Mesothelial cell of epicardium (in vitro differentiated cells): ENCODE data around the gene HIGD2B. TPM values are rescaled to one million over a fixed set of nuclear protein-coding genes. Genes with fewer than 3 reads are reported as not detected.
"Not testable (repeated sequence)": the region's sequence is repeated elsewhere in the genome, so short reads cannot be mapped to it uniquely, and the experiment has no call there.

ENCODE experiments used
- DNase-seq, 2 experiments: peaks; one replicate each; pipeline ENCODE4 v3.0.0; 2021; ENCODE audit warnings: low spot score in 2 of 2; ENCODE audit not compliant: unreplicated experiment in 2 of 2
- H3K27ac Mint-ChIP-seq: 2 replicates; pipeline ENCODE4 v1.8.0; 2021; ENCODE audit warnings: mixed read lengths
- H3K27me3 Mint-ChIP-seq: 2 replicates; pipeline ENCODE4 v1.8.0; 2021; ENCODE audit warnings: low read depth, mixed read lengths
- H3K36me3 Mint-ChIP-seq: 2 replicates; pipeline ENCODE4 v1.8.0; 2021; ENCODE audit warnings: mixed read lengths
- H3K4me1 Mint-ChIP-seq: 2 replicates; pipeline ENCODE4 v1.8.0; 2021; ENCODE audit warnings: mixed read lengths
- H3K4me3 Mint-ChIP-seq: 2 replicates; pipeline ENCODE4 v1.8.0; 2021; ENCODE audit warnings: mild to moderate bottlenecking, moderate library complexity, mixed read lengths
- H3K9me3 Mint-ChIP-seq: 2 replicates; pipeline ENCODE4 v1.8.0; 2021; ENCODE audit warnings: mixed read lengths
- total RNA-seq: library from RNA; stranded (reverse); gene quantifications from 3 replicates; pipeline ENCODE4 v1.2.1, GENCODE V29; 2021
- TF ChIP-seq, protein P1 (sequence below): fragments of 200-600 bp; sonication (generic); IDR thresholded peaks from one replicate; pipeline ENCODE4 v1.5.0; 2021; ENCODE audit warnings: antibody characterized with exemption; ENCODE audit not compliant: unreplicated experiment

HIGD2B gene
- total RNA-seq, 1 donor from 2014 or later = not detected

GRCh38 chr15:72732086-72732485 lies 46.1 kb upstream of the HIGD2B start:
- peaks cover 27% of the 10 kb centered on the region for H3K36me3 Mint-ChIP-seq
- H3K4me1 Mint-ChIP-seq = no peaks in the 10 kb centered on the region
- no peak for DNase-seq
- H3K9me3 Mint-ChIP-seq = no peaks in the 10 kb centered on the region
- H3K27ac Mint-ChIP-seq = no peak overlapping the region
- no peak overlapping the region for H3K4me3 Mint-ChIP-seq
- TF ChIP-seq, protein P1, sequence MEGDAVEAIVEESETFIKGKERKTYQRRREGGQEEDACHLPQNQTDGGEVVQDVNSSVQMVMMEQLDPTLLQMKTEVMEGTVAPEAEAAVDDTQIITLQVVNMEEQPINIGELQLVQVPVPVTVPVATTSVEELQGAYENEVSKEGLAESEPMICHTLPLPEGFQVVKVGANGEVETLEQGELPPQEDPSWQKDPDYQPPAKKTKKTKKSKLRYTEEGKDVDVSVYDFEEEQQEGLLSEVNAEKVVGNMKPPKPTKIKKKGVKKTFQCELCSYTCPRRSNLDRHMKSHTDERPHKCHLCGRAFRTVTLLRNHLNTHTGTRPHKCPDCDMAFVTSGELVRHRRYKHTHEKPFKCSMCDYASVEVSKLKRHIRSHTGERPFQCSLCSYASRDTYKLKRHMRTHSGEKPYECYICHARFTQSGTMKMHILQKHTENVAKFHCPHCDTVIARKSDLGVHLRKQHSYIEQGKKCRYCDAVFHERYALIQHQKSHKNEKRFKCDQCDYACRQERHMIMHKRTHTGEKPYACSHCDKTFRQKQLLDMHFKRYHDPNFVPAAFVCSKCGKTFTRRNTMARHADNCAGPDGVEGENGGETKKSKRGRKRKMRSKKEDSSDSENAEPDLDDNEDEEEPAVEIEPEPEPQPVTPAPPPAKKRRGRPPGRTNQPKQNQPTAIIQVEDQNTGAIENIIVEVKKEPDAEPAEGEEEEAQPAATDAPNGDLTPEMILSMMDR = no peak
- H3K27me3 Mint-ChIP-seq = no peaks in the 10 kb centered on the region

GRCh38 chr15:72728821-72729220 lies 42.8 kb upstream of the HIGD2B start:
- Mint-ChIP-seq H3K27ac (no peak overlapping the region), H3K4me1 (no peaks in the 10 kb centered on the region), H3K27me3 (no peaks in the 10 kb centered on the region), H3K4me3 (no peak overlapping the region), H3K9me3 (no peaks in the 10 kb centered on the region), H3K36me3 (peaks cover 20% of the 10 kb centered on the region)
- TF ChIP-seq, protein P1 = no peak
- no peak for DNase-seq

DNA sequence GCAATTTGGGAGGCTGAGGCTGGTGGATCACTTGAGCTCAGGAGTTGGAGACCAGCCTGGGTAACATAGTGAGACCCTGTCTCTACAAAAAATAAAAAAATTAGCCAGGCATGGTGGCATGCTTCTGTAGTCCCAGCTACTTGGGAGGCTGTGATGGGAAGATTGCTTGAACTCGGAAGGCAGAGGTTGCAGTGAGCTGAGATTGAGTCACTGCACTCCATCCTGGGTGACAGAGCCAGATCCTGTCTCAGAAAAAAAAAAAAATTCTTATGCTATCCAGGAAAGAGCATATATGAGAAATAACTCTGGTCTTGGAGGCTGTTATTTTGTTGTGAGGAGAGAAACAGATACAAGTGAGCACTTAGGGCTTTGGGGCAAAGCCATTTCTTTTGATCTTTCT lies 42.3 kb upstream of the HIGD2B start:
- not testable (repeated sequence) for H3K27ac Mint-ChIP-seq

GRCh38 chr15:72727154-72727553 lies 41.2 kb upstream of the HIGD2B start:
- Mint-ChIP-seq H3K4me1 (no peaks in the 10 kb centered on the region), H3K27ac (no peak overlapping the region)

More for the DNA sequence above, 42.3 kb upstream of the HIGD2B start:
- H3K27me3 Mint-ChIP-seq, DNase-seq, H3K9me3 Mint-ChIP-seq, H3K4me3 Mint-ChIP-seq, H3K4me1 Mint-ChIP-seq: not testable (repeated sequence)
- H3K36me3 Mint-ChIP-seq = peaks cover 16% of the 10 kb centered on the region

DNA sequence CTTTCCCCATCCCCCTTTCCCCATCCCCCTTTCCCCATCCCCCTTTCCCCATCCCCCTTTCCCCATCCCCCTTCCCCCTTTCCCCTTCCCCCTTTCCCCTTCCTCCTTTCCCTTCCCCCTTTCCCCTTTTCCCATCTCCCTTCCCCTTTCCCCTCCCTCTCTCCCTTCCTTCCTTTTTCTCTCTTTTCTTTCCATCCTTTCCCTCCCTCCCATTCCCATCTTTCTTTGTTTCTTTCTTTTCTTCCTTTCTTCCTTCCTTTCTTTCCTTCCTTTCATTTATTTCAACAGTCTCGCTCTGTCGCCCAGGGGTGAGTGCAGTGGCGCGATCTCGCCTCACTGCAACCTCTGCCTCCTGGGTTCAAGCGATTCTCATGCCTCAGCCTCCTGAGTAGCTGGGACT lies 39.9 kb upstream of the HIGD2B start:
- H3K27ac Mint-ChIP-seq, H3K4me1 Mint-ChIP-seq, H3K4me3 Mint-ChIP-seq, H3K9me3 Mint-ChIP-seq, DNase-seq, H3K36me3 Mint-ChIP-seq, H3K27me3 Mint-ChIP-seq: not testable (repeated sequence)

More at GRCh38 chr15:72727154-72727553, 41.2 kb upstream of the HIGD2B start:
- no peak for DNase-seq
- no peaks in the 10 kb centered on the region for H3K9me3 Mint-ChIP-seq
- H3K27me3 Mint-ChIP-seq = no peaks in the 10 kb centered on the region
- TF ChIP-seq, protein P1 = no peak
- peaks cover 10% of the 10 kb centered on the region for H3K36me3 Mint-ChIP-seq
- H3K4me3 Mint-ChIP-seq = no peak overlapping the region

- TF ChIP-seq, protein P1 = no peak
- DNase-seq = no peak
- Mint-ChIP-seq H3K4me1 (no peaks in the 10 kb centered on the region), H3K4me3 (no peak overlapping the region), H3K36me3 (peaks cover 4% of the 10 kb centered on the region), H3K27me3 (no peaks in the 10 kb centered on the region), H3K9me3 (no peaks in the 10 kb centered on the region), H3K27ac (no peak overlapping the region)
Measured at GRCh38 chr15:72725446-72725845, 39.5 kb upstream of the HIGD2B start.

GRCh38 chr15:72724028-72724427 lies 38.0 kb upstream of the HIGD2B start:
- H3K4me1 Mint-ChIP-seq = no peaks in the 10 kb centered on the region
- H3K27ac Mint-ChIP-seq = no peak overlapping the region
- H3K9me3 Mint-ChIP-seq = no peaks in the 10 kb centered on the region
- no peaks in the 10 kb centered on the region for H3K27me3 Mint-ChIP-seq
- TF ChIP-seq, protein P1 = no peak
- no peak overlapping the region for H3K4me3 Mint-ChIP-seq
- peaks cover 7% of the 10 kb centered on the region for H3K36me3 Mint-ChIP-seq
- no peak for DNase-seq
